B cell (primary cell): ENCODE measurements around the gene DAD1. TPM values are rescaled to one million over a fixed set of nuclear protein-coding genes. Genes with fewer than 3 reads are reported as not detected.

ENCODE experiments used
- ATAC-seq: fragments of 200-7000 bp; cut with Tn5 transposase; one replicate; pipeline ENCODE4 v1.10.0; 2021; ENCODE audit warnings: low read depth, mild to moderate bottlenecking, moderate number of reproducible peaks, moderate library complexity
- CTCF ChIA-PET: fragments of 350-600 bp; sonication (Branson Sonifier 250); formaldehyde crosslinking; loops from one replicate; lab custom pipeline; 2021; ENCODE audit warnings: antibody characterized with exemption, inconsistent platforms; lab: Charles Lee
- POLR2A ChIA-PET: fragments of 350-600 bp; sonication (Branson Sonifier 250); formaldehyde crosslinking; loops from one replicate; lab custom pipeline; 2021; ENCODE audit warnings: antibody characterized with exemption; lab: Charles Lee
- DNase-seq: peaks from one replicate; pipeline ENCODE4 v3.0.0; 2013
- H2AFZ ChIP-seq: 2 replicates; pipeline ENCODE4 v1.6.1; 2012; ENCODE audit warnings: mild to moderate bottlenecking, low read depth, low read length; ENCODE audit not compliant: insufficient read depth, poor library complexity, severe bottlenecking
- H3K27ac ChIP-seq, 2 donors: 1 replicate in 1 of 2; 2 replicates in 1 of 2; pipeline ENCODE4 v1.5.1; 2012 to 2013; ENCODE audit warnings: low read length in 2 of 2, mild to moderate bottlenecking in 2 of 2, moderate library complexity in 1 of 2
- H3K27me3 ChIP-seq, 4 experiments: fragments of 200-600 bp in 1 of 4; sonication (generic) in 1 of 4; replicated peaks in 1 of 4; 1 replicate in 2 of 4; 2 replicates in 2 of 4; pipeline versions ENCODE4 v1.6.1 to v1.7.0; 2013 to 2016; ENCODE audit warnings: low read length in 3 of 4, mild to moderate bottlenecking in 2 of 4, mixed read lengths in 1 of 4, moderate library complexity in 1 of 4; ENCODE audit not compliant: insufficient read depth in 4 of 4, control insufficient read depth in 3 of 4; ENCODE audit errors: control extremely low read depth in 1 of 4
- H3K36me3 ChIP-seq, 2 experiments: replicated peaks in 1 of 2; 1 replicate in 1 of 2; 2 replicates in 1 of 2; pipeline versions ENCODE4 v1.6.1 to v1.7.1; 2013; ENCODE audit warnings: low read length in 1 of 2; ENCODE audit not compliant: insufficient read depth in 2 of 2, control insufficient read depth in 1 of 2; ENCODE audit errors: control extremely low read depth in 1 of 2, extremely low read depth in 1 of 2
- H3K4me1 ChIP-seq, 2 donors: fragments of 200-600 bp in 1 of 2; sonication (generic) in 1 of 2; 1 replicate in 1 of 2; 2 replicates in 1 of 2; pipeline versions ENCODE4 v1.5.1 to v1.6.1; 2013 to 2017; ENCODE audit warnings: low read length in 2 of 2; ENCODE audit not compliant: control insufficient read depth in 2 of 2, insufficient read depth in 2 of 2
- H3K4me2 ChIP-seq: replicated peaks from 2 replicates; pipeline ENCODE3; 2012; ENCODE audit warnings: mild to moderate bottlenecking, low read depth, low read length; ENCODE audit not compliant: poor library complexity, severe bottlenecking
- H3K4me3 ChIP-seq, 5 experiments: fragments of 200-600 bp in 1 of 5; sonication (generic) in 1 of 5; 1 replicate in 3 of 5; 2 replicates in 2 of 5; pipeline versions ENCODE4 v1.5.1 to v1.7.0; 2011 to 2016; ENCODE audit warnings: low read length in 4 of 5, mild to moderate bottlenecking in 4 of 5, low read depth in 2 of 5, control low read depth in 1 of 5, moderate library complexity in 1 of 5; ENCODE audit not compliant: insufficient read depth in 1 of 5; ENCODE audit errors: control extremely low read depth in 1 of 5, extremely low read depth in 1 of 5
- H3K79me2 ChIP-seq: fragments of 200-600 bp; sonication (generic); one replicate; pipeline ENCODE4 v1.6.0; 2016; ENCODE audit warnings: low read length; ENCODE audit not compliant: control insufficient read depth, insufficient read depth
- H3K9ac ChIP-seq: fragments of 200-600 bp; sonication (generic); 2 replicates; pipeline ENCODE4 v1.6.1; 2017; ENCODE audit warnings: mild to moderate bottlenecking, low read length, moderate library complexity
- H3K9me3 ChIP-seq, 3 donors: one replicate each; pipeline versions ENCODE4 v1.6.1 to v1.7.1; 2013; ENCODE audit warnings: low read length in 2 of 3; ENCODE audit not compliant: control insufficient read depth in 2 of 3, insufficient read depth in 1 of 3; ENCODE audit errors: control extremely low read depth in 1 of 3
- H4K20me1 ChIP-seq: 2 replicates; pipeline ENCODE4 v1.6.0; 2012; ENCODE audit warnings: mild to moderate bottlenecking, low read length; ENCODE audit not compliant: insufficient read depth, control insufficient read depth, poor library complexity, severe bottlenecking
- H3K27ac Mint-ChIP-seq: one replicate; pipeline ENCODE4 v1.8.0; 2021; ENCODE audit warnings: mixed read lengths
- H3K27me3 Mint-ChIP-seq: one replicate; pipeline ENCODE4 v1.8.0; 2021; ENCODE audit warnings: mixed read lengths
- H3K4me1 Mint-ChIP-seq: one replicate; pipeline ENCODE4 v1.8.0; 2021; ENCODE audit warnings: mixed read lengths
- H3K4me3 Mint-ChIP-seq: one replicate; pipeline ENCODE4 v1.8.0; 2021; ENCODE audit warnings: mixed read lengths
- H3K9me3 Mint-ChIP-seq: one replicate; pipeline ENCODE4 v1.8.0; 2022; ENCODE audit warnings: mixed read lengths; ENCODE audit not compliant: insufficient read depth
- CTCF ChIP-seq: fragments of 200-600 bp; IDR thresholded peaks from one replicate; pipeline ENCODE4 v1.8.0; 2022; ENCODE audit warnings: antibody characterized with exemption, mild to moderate bottlenecking
- EZH2 ChIP-seq: IDR thresholded peaks from 2 replicates; pipeline ENCODE4 v1.6.1; 2012; ENCODE audit warnings: borderline replicate concordance, low read depth, mild to moderate bottlenecking, moderate library complexity, low read length; ENCODE audit not compliant: insufficient read depth, poor library complexity, severe bottlenecking
- WGBS: methylation state at CpG from one replicate; pipeline ENCODE4 v1.1.5; 2013; ENCODE audit warnings: missing lambda C conversion rate; ENCODE audit not compliant: insufficient coverage; 5-methylcytosine and 5-hydroxymethylcytosine counted together
- intact Hi-C: fragments of 100-400 bp; cut with micrococcal nuclease; formaldehyde crosslinking; loops from one replicate; pipeline ENCODE4 v1.10.0; 2022
- polyA plus RNA-seq: library from polyadenylated mRNA; depleted of rRNA; stranded (reverse); fragments of >200 nt; gene quantifications from 2 replicates; pipeline ENCODE4 v1.2.3, GENCODE V29; 2012
- total RNA-seq, 2 donors: library from RNA; stranded (reverse); fragments of 120-200 nt in 1 of 2; gene quantifications; 1 replicate in 1 of 2; 2 replicates in 1 of 2; pipeline versions ENCODE4 v1.2.3 to v1.2.4, GENCODE V29; 2013 to 2022

The DAD1 gene
- total and polyA plus RNA-seq, 2 donors (not counting 1 experiment from before 2014, with no cell fraction given): 77.4 to 114 TPM

- no peaks in the 10 kb centered on the region for H3K79me2 ChIP-seq
- no peak for TF ChIP-seq CTCF
- no peak for TF ChIP-seq EZH2
- no peak overlapping the region for H3K4me2 ChIP-seq
- ATAC-seq (no peak), DNase-seq (no peak)
- no peaks in the 10 kb centered on the region for H3K9me3 Mint-ChIP-seq
- no peaks in the 10 kb centered on the region for H3K4me1 ChIP-seq
- no peaks in the 10 kb centered on the region for H3K4me1 Mint-ChIP-seq
- no peaks in the 10 kb centered on the region for H3K27me3 ChIP-seq
- H3K9ac ChIP-seq: no peak overlapping the region
- intact Hi-C loops: no loop called here
- no peaks in the 10 kb centered on the region for H3K27me3 Mint-ChIP-seq
- CTCF ChIA-PET: interaction anchor here (2.1 kb wide), 1 partner anchor 37 kb away, joined by 6 read pairs; no protein-coding TSS in a partner anchor
- H3K9me3 ChIP-seq: no peaks in the 10 kb centered on the region
- H2AFZ ChIP-seq: no peak overlapping the region
- no peak overlapping the region for H3K4me3 Mint-ChIP-seq
- peaks cover 0 to 75% of the 10 kb centered on the region in 2 experiments for H3K36me3 ChIP-seq
- H3K27ac Mint-ChIP-seq: no peak overlapping the region
- H3K27ac ChIP-seq: no peak overlapping the region
- WGBS: 94% methylated on average over 3 of the region's 3 CpGs
- no peaks in the 10 kb centered on the region for H4K20me1 ChIP-seq
- H3K4me3 ChIP-seq: no peak overlapping the region
- POLR2A ChIA-PET: interaction anchor here (0.5 kb wide), 1 partner anchor 178 kb away, joined by 9 read pairs; no protein-coding TSS in a partner anchor
These were observed 18.3 kb upstream of the DAD1 start for GRCh38 chr14:22607291-22607690.

DNA sequence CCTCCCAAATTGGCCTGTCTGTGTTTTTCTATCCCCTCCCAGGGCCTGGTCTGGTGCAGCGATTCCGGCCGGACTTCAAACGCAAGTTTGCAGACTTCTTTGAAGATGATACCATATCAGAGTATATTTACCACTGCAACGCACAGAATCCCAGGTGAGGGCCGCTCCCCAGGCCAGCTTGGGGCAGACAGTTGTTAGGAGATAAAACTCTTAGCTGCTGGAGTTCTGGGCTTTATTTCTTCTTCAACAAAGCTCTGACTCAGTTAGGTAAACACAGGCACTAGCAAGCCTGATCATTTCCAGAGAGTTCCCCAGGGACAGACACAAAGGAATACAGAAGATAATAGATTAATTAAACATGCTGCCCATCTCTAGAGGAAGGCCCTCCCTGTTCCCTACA, 17.4 kb upstream of the DAD1 start:
- H3K9me3 ChIP-seq: no peaks in the 10 kb centered on the region
- no peak overlapping the region for H3K9ac ChIP-seq
- H3K4me3 ChIP-seq: no peak overlapping the region
- H3K9me3 Mint-ChIP-seq: no peaks in the 10 kb centered on the region
- no peaks in the 10 kb centered on the region for H3K79me2 ChIP-seq
- no peaks in the 10 kb centered on the region for H3K27me3 Mint-ChIP-seq
- H3K27me3 ChIP-seq: no peaks in the 10 kb centered on the region
- ATAC-seq (no peak), DNase-seq (no peak)
- H3K27ac Mint-ChIP-seq: no peak overlapping the region
- TF ChIP-seq EZH2 (no peak), CTCF (no peak)
- no peak overlapping the region for H3K4me2 ChIP-seq
- intact Hi-C loops: no loop called here
- no peaks in the 10 kb centered on the region for H4K20me1 ChIP-seq
- H3K4me1 ChIP-seq: no peaks in the 10 kb centered on the region
- no peaks in the 10 kb centered on the region for H3K4me1 Mint-ChIP-seq
- no peak overlapping the region for H3K4me3 Mint-ChIP-seq
- ChIA-PET CTCF (no interaction called here), POLR2A (no interaction called here)
- no peak overlapping the region for H3K27ac ChIP-seq
- no peak overlapping the region for H2AFZ ChIP-seq
- H3K36me3 ChIP-seq: peaks cover 0 to 80% of the 10 kb centered on the region in 2 experiments
- WGBS: 96% methylated on average over 5 of the region's 6 CpGs
